ENCODE results near the gene SLC12A4. TPM values are rescaled to one million over a fixed set of nuclear protein-coding genes. Genes with fewer than 3 reads are reported as not detected.

SLC12A4 gene
- total RNA-seq, 4 donors from 2014 or later = 18.1 to 46.4 (median 25.4) TPM

- 68% methylated on average over 8 of the region's 12 CpGs; no CpG with 5 or more reads in 1 of the 2 donors for WGBS, 2 donors (ENCODE audit: low coverage in 1 of 2)
- Histone ChIP-seq H3K4me3 (no peak overlapping the region), H3K27me3 (no peaks in the 10 kb centered on the region), H3K4me1 (peaks cover 0 to 8% (median 0%) of the 10 kb centered on the region in 4 donors), H3K36me3 (no peaks in the 10 kb centered on the region), H3K27ac (peak overlapping the region in 3 of 4 donors; percentile 1 to 51 (median 5)), H3K9me3 (no peaks in the 10 kb centered on the region)
- in situ Hi-C loops (cut with MboI; ENCODE audit: low pct_ligation_motif_present in 1 of 4, low pct_unique_long_range_greater_than_20kb in 1 of 4, low sequenced_read_pairs in 3 of 4) = no loop called here
- TF ChIP-seq POLR2AphosphoS5 (IDR thresholded peaks at IDR 0.05) (peak in 1 of 3 donors; percentile 8), EP300 (IDR thresholded peaks at IDR 0.05; ENCODE audit: low read depth) (no peak)
- intact Hi-C loops (cut with DNase I; ENCODE audit: low total_unique reads) = no loop called here
- no peak for DNase-seq
Measured at GRCh38 chr16:67951485-67951884, 17.0 kb downstream of the SLC12A4 start.

GRCh38 chr16:67950335-67950843 lies 18.0 kb downstream of the SLC12A4 start:
- H3K4me3 ChIP-seq = no peak overlapping the region
- no peak for TF ChIP-seq POLR2AphosphoS5 (IDR thresholded peaks at IDR 0.05)
- TF ChIP-seq POLR2A (IDR thresholded peaks at IDR 0.05) = no peak
- no peak for TF ChIP-seq EP300 (IDR thresholded peaks at IDR 0.05; ENCODE audit: low read depth)
- TF ChIP-seq CTCF (IDR thresholded peaks at IDR 0.05) = no peak
- peaks cover 0 to 8% (median 0%) of the 10 kb centered on the region in 4 donors for H3K4me1 ChIP-seq
- in situ Hi-C loops (cut with MboI; ENCODE audit: low pct_ligation_motif_present in 1 of 4, low pct_unique_long_range_greater_than_20kb in 1 of 4, low sequenced_read_pairs in 3 of 4) (no loop called here), intact Hi-C loops (cut with DNase I; ENCODE audit: low total_unique reads) (no loop called here)
- no peaks in the 10 kb centered on the region for H3K9me3 ChIP-seq
- H3K27me3 ChIP-seq = no peaks in the 10 kb centered on the region
- no peak for DNase-seq
- 63% methylated on average over 7 of the region's 16 CpGs; no CpG with 5 or more reads in 1 of the 2 donors for WGBS, 2 donors (ENCODE audit: low coverage in 1 of 2)
- no peaks in the 10 kb centered on the region for H3K36me3 ChIP-seq
- no peak overlapping the region for H3K27ac ChIP-seq

- in situ Hi-C loops (cut with MboI; ENCODE audit: low pct_ligation_motif_present in 1 of 4, low pct_unique_long_range_greater_than_20kb in 1 of 4, low sequenced_read_pairs in 3 of 4) (no loop called here), intact Hi-C loops (cut with DNase I; ENCODE audit: low total_unique reads) (no loop called here)
- H3K4me3 ChIP-seq = no peak overlapping the region
- H3K36me3 ChIP-seq = no peaks in the 10 kb centered on the region
- 90% methylated on average over 11 of the region's 11 CpGs; no CpG with 5 or more reads in 1 of the 2 donors for WGBS, 2 donors (ENCODE audit: low coverage in 1 of 2)
- H3K27ac ChIP-seq = no peak overlapping the region
- TF ChIP-seq POLR2AphosphoS5 (IDR thresholded peaks at IDR 0.05) (no peak), CTCF (IDR thresholded peaks at IDR 0.05) (no peak), POLR2A (IDR thresholded peaks at IDR 0.05) (no peak), EP300 (IDR thresholded peaks at IDR 0.05; ENCODE audit: low read depth) (no peak)
- peaks cover 1 to 13% (median 3%) of the 10 kb centered on the region in 4 donors for H3K4me1 ChIP-seq
- no peak for DNase-seq
- H3K27me3 ChIP-seq = no peaks in the 10 kb centered on the region
- no peaks in the 10 kb centered on the region for H3K9me3 ChIP-seq
Measured at GRCh38 chr16:67949645-67950044, 18.8 kb downstream of the SLC12A4 start.

- no peak overlapping the region for H3K27ac ChIP-seq
- DNase-seq = no peak
- H3K4me1 ChIP-seq = peaks cover 14 to 27% (median 16%) of the 10 kb centered on the region in 4 donors
- TF ChIP-seq POLR2A (IDR thresholded peaks at IDR 0.05) (no peak), POLR2AphosphoS5 (IDR thresholded peaks at IDR 0.05) (no peak), EP300 (IDR thresholded peaks at IDR 0.05; ENCODE audit: low read depth) (no peak), CTCF (IDR thresholded peaks at IDR 0.05) (no peak)
- no peak overlapping the region for H3K4me3 ChIP-seq
- H3K9me3 ChIP-seq = no peaks in the 10 kb centered on the region
- intact Hi-C loops (cut with DNase I; ENCODE audit: low total_unique reads) = no loop called here
- 66 to 80% methylated on average over 1 to 15 of the region's 15 CpGs for WGBS, 2 donors (ENCODE audit: low coverage in 1 of 2)
- H3K36me3 ChIP-seq = no peaks in the 10 kb centered on the region
- in situ Hi-C loops (cut with MboI; ENCODE audit: low pct_ligation_motif_present in 1 of 4, low pct_unique_long_range_greater_than_20kb in 1 of 4, low sequenced_read_pairs in 3 of 4) = no loop called here
- no peaks in the 10 kb centered on the region for H3K27me3 ChIP-seq
Measured at GRCh38 chr16:67948015-67948414, 20.4 kb downstream of the SLC12A4 start.

All from transverse colon (tissue), 4 donors.